DMS53 treated with DMSO at 0.1 percent for 48 hours (cell line): ENCODE data around the gene PKD1.

Experiments used
- DNase-seq: peaks from one replicate; lab custom pipeline; 2025; ENCODE audit not compliant: unreplicated experiment; lab: John Stamatoyannopoulos, UW

Gene PKD1

DNA sequence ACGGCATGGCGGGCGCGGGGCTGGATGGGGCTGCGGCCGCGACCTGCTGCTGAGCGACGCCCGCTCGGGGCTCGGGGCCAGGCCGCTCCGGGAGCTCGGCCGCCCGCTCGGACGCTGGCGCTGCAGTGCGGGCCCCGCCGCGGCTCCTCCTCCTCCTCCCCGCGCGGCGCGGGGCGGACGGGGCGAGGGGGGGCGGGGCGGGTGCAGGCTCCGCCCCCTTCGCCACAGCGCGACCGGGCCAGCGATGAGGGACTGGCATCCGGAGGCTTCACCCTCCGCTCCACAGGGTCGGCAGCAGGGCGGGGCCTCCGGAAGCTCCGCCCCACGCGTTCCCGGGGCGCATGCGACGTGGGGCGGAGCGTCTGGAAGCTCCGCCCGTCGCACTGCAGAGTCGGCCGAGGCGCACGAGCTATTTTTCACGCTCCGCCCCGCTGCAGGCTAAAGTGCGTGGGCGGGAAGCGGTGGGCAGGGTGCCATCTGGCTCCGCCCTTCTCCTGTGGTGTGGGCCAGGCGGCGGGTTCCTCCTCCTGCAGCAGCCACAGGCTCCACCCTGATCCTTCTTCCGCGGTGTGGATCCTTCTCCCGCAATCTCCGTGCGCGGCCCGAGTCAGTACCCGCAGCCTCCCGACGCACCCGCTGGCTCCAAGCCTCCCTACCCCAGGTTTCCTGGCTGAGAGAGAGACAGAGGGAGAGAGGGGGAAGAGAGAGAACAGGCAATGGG lies at the start of gene PKD1:
Gene PKD1, minus strand, starts transcription at position 129 of the 721 bp plus-strand sequence. CDS start 209 bp downstream, outside the sequence.
- DNase-seq: peak; percentile 64

DNA sequence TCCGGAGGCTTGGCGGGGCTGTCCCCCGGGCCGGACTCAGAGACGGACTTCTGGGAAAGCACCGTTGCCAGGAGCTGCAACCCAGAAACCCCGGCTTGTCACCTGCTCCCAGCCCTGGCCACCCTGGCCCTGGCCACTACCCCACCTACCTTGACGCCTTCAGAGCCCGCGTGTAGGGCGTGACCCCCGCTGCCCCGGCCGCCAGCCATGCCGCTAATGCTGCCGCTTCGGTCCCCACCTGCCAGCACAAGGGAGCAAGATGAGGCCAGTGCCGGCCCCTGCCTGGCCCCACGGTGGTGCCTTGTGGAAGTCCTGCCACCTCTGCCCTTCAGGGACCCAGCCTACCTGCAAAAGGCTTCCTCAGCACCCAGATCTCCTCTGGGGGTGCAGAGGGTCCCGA lies 49.3 kb upstream of the PKD1 start:
- DNase-seq: no peak

DNA sequence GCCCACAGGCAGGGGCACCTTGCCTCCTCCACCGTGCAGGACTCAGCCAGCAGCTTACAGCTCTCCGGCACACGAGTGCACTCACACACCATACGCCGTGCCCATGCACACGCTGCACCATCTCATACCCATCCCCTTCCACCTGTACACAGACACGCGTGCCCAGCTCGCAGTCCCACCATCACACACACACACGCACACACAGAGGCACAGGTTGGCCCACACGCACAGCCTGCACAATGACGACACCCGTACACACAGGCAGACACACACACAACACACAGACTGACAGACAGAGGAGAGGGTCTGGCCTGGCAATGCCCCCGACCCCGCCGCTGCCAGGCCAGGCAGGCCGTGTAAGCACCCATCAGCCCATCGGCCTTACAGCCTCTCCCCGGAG lies 48.6 kb upstream of the PKD1 start:
- DNase-seq: no peak

DNA sequence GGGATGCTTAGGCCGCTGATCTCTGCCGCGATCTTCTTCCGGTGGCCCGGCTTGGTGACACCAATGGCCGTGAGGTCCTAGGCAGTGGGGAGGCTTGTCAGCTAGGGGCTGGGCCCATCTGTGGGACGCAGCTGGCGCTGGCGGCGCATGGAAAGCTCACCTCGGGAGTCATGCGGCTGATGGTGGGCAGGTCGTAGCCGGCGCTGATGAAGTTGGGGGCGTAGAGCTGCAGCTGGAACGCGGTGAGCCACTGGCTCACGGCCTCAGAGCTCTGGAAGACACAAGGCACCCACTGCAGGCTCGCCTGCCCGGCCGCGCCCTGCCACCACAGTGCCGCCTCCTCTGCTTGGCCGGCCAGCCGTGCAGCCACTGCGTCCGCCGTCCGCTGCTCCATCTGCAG lies 48.0 kb upstream of the PKD1 start:
- DNase-seq: no peak

DNA sequence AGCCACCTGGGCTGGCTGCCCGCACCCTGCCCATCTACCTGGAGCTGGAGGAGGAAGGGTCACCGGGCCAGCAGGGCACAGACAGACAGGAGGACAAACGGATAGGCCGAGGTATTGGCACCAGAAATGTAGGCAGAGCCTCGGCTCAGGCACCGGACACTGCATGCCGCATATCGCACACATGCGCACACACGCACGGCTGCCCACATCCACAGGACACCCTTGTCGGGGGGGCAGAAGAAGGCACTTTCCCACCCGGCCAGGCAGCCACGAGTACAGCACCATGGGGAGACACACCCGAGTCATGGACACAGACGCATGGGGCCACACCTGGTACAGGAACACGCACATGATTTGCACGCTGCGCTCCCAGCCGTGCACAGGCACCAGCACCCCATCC lies 46.3 kb upstream of the PKD1 start:
- DNase-seq: no peak

DNA sequence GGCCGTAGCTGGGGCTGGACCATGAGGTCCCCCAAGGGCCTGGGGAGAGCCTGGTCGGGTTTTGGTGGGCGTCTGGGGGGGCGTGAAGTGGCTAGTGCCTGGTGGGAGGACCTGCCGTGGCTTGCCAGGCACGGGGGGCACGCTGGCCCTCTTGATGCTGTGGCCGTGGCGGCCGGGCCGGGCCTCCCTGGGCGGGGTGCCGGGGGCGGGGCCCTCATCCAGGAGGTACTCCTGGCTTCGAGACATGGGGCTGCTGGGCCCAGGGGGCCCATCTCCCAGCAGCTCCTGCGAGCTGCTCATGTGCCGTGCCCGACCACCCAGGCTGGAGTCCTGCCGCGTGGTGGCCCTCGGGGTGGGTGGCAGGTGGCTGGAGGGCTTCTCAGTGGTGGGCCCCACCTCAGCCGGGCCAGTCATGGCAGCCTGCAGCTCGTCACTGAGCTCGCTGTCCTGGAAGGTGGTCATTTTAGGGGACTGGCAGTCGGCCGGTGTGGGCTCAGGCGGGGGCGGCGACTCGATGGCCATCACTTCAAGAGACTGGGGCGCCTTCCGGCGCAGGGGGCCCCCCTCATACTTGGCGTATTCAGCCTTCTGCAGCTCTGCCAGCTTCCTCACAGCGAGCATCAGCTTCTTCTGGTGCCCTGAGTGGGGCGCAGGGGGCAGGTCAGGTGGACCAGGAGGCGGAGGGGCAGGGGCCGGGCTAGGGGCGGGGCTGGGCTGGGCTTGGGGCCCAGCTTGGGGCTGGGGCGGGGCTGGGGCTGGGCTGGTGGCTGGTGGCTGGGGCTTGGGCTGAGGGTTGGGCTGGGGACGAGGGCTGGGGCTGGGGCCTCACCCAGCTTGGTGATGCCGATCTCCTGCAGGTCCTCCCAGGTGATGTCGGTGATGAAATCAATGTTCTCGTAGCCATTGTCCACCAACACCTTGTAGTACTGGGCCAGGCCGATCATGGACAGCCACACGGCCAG lies 45.5 kb upstream of the PKD1 start:
- DNase-seq: no peak

DNA sequence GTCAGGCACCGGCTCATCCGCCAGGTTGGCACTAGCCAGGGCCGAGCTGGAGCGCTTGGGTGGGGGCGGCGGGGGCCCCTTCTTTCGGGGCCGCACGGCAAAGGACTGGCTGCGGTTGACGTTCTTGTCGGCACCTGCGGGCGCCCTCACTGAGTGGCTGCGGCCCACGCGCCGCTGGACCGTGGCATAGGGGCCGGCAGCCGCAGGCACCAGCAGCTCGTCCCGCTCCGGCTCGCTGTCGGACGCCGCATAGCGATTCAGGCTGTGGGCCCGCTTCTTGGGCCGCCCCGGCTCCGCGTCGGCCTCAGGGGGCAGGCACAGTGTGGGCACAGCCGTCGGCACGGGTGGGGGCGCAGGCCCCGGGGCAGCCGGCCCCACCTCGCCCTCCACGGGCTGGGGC lies 44.8 kb upstream of the PKD1 start:
- no peak for DNase-seq

DNA sequence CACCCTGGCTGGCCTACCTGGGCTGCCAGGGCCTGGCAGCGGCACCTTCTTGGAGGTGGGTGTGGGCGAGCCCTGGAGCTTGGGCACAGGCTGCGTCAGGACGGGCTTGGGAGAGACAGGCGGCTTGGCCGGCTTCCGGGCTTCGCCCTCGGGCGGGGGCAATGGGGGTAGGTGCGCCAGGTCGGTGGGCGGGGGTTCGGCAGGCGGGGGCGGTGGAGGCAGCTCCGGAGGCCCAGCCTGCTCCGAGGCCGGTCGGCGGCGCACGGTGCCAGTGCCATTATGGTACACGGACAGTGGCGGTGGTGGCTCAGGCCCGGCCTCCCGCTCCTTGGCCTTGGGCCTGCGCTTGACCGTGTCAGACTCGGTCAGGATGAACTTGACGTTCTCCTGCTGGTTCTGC lies 43.9 kb upstream of the PKD1 start:
- DNase-seq: no peak

DNA sequence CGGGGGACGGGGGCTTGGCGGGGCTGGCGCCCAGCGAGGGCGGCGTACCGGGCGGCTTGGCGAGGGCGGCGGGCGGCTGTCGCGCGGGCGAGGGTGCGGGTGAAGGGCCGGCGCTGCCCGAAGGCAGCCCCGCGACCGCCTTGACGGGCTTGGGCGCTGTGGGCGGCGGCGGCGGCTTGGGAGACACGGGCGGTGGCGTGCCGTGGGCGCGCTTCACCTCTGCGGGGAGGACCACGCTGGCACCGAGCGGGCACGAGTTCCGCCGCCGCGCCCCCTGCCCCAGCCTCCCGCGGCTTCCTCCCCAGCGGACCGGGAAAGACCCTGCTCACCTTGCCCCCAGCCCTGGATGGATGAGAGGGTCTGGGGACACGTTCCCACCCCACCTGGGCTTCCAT lies 43.4 kb upstream of the PKD1 start:
- no peak for DNase-seq

DNA sequence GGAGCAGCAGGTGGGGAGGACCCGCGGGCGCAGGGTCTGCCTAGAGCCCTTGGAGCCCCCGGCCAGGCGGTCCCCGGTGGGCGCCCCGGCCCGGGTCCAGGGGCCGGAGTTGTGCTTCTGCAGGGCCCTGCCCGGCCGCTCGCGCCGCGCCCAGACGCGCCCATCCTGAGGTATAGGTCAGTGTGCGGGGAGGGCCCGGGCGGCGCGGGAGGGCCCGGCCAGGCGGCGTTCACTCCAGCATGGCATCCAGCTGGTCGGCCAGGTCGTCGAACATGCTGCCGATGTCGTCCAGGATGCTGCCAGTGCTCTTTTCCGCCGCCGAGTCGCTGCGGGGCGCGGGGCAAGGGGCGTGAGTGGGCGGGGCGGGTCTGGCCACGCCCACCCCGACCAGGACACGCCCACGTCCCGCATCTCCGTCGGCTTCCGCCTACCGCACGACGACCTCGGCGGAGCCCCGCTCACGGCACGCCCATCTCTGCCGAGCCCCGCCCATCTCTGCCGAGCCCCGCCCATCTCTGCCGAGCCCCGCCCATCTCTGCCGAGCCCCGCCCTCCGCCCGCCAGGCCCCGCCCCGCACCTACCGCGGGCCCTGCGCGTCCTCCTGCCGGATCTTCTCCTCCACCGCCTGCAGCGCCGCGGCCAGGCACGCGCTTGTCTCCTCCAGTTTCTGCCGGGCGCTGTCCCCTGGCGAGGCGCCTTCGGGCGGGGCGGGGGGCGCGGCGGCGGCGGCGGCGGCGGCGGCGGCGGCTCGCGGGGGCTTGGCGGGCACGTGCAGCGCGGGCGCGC lies 42.8 kb upstream of the PKD1 start:
- DNase-seq: no peak

DNA sequence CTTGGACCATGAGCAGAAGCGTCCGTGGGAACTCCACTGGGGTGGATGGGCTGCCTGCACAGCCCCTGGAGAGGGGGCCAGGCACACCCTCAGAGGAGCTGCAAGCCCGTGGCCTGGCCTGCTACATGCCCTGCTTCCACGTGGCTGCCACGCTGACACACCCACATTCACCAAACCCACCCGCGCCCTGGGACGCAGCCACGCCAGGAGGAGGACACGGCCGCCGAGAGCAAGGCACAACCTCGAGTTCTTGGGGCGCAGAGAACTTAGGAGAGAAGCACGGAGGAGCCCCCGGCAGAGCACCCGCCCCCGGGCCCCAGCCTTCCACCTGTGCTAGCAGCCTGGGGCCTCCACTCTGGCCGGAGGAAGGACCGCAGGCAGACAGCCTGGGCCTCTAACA lies 41.9 kb upstream of the PKD1 start:
- DNase-seq: no peak

DNA sequence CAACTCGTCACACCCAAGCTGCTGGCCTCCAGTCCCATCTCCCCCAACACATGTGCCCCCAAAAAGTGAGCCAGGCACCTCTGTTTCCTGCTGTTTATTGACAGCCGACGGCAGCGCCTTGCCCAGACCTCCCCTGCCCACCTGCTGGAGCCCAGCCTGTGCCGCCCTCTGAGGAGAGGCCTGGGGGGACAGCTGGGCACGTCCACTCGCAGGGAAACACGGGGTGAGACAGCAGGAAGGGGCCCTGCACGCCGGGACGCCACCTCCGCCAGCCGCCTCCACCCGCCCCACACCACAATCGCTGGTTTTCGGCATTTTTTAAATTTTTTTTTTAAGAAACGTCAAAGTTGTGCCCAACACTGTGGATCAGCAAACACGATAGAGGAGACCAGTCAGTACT lies 41.4 kb upstream of the PKD1 start:
- DNase-seq: no peak

DNA sequence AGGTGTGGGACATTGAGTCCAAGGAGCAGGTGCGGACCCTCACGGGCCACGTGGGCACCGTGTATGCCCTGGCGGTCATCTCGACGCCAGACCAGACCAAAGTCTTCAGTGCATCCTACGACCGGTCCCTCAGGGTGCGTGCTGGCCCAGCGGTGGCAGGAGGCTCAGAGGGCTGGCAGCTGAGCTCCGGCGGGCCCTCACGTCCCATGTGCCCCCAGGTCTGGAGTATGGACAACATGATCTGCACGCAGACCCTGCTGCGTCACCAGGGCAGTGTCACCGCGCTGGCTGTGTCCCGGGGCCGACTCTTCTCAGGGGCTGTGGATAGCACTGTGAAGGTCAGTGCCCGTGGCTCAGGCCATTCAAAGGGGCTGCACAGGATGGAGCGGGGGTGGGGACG lies 40.3 kb upstream of the PKD1 start:
- no peak for DNase-seq

DNA sequence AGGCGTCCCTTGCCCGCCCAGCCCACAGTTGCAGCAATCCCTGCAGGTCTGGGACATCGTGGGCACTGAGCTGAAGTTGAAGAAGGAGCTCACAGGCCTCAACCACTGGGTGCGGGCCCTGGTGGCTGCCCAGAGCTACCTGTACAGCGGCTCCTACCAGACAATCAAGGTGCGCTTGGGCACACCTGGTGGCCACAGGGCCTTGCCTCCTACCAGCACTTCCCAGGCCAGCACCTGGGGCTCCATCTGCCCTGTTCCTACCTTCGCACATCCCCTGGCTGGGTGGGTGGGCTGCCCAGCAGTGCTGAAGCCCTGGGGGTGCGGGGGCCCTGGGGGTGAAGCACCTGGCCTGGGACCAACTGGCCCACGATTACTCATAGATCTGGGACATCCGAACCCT lies 39.8 kb upstream of the PKD1 start:
- no peak for DNase-seq

DNA sequence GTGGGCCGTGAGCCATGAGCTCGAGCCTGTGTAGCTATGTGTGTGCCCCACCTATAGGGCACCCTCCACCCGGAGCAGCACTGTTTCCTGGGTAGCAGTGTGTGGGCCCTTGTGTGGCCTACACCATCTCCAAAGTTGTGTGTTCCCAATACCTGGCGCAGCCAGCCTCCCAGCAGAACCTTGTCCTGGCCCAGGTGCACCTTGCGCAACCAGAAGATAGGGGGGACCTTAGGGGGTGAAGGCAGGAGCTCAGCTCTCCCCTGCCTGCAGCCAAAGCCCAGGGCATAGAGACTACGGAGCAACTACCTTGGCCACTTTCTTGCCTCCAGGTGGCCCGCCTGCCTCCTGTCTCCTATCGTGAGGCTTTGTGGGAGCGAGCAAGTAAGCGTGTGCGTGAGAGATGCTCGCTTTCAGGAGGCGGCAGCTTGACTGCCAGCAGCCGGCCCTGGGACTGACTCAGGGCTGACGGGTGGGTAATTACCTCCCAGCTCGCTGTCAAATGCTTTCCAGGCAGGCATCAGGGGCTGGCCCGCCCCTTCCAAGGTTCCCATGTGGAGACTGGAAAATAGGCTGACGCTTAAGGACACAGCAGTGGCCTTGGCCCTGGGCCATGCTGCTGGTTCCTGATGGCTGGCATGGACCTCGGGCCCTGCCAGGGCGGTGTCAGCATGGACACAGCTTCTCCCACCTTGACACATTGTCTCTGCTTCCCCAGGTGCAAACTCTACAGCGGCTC lies 38.9 kb upstream of the PKD1 start:
- no peak for DNase-seq

DNA sequence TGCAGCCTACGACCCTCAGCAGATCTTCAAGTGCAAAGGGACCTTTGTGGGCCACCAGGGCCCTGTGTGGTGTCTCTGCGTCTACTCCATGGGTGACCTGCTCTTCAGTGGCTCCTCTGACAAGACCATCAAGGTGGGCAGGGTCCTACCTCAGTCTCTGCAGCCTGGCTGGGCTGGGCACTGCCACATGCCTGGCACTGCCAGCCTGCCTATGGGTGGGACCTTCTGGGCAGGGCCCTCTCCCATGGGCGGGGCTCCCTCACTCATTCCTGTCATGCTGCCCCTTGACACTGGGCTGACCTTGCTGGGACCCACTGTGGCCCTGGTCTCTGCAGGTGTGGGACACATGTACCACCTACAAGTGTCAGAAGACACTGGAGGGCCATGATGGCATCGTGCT lies 38.2 kb upstream of the PKD1 start:
- no peak for DNase-seq

DNA sequence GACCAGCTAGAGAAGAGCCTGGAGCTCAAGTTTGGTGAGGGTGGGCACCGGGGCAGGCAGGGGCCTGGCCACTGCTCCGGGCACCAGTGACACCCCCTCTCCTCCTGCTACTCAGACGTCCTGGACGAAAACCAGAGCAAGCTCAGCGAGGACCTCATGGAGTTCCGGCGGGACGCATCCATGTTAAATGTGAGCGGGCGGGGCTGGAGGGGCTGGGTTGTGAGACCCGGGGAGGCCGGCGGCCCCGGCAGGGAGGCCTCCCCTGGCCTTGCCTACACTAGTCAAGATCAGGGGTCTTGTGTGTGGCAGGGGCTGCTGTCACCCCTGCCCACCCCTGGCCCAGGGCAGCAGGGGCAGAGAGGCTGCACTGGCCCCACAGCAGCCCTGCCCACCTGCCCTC lies 37.7 kb upstream of the PKD1 start:
- no peak for DNase-seq

DNA sequence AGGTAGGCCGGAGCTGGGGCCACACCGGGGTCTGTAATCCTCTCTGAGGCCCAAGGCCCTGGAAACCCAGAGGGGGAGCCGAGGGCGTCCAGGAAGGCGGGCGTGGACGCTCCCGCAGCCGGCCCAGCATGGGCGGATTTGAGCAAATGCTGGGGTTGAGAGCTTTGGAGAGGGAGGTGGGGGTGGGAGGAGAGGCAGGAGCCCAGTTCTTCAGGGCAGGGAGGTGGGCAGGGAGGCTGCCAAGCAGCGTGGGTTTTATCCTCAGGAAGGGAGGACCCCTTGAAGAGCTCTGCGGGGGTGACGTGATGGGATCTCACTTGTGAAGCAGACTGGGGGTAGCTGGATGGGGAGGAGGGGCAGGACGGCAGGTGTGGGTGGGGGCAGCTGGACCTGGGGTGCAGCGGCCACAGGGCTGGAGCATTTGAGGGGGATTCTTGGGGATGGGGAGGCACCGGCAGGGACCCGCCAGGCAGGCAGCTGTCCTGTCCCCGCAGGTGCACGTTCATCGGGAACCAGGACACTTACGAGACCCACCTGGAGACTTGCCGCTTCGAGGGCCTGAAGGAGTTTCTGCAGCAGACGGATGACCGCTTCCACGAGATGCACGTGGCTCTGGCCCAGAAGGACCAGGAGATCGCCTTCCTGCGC lies 37.1 kb upstream of the PKD1 start:
- no peak for DNase-seq

DNA sequence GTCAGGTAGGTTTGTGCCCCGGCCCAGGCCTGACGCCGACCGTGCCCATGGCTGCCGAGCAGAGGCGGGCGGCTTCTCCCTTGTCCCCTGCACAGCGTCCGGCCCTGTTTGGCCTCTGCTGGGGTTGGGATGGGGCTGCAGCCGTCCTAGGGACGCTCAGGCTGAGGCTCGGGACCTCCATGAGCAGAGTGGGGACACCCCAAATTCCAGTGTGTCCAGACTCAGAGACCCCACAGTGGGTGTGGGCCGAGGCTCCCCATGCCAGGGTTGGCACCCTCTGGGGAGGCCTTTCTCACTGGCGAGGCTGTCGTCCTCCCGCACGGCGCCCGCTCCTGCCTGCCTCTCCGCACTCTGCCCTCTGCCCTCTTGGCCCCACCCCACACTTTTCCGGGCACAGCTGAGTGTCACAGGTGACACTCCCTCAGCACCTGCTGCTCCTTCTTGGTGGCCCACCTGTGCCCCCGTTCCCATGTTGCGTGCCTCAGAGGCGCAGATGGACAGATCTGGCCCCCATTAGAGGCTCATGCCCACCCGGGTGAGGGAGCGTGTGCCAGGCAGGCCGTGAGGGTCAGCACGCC lies 36.0 kb upstream of the PKD1 start:
- DNase-seq: no peak
